GM12892 (cell line): ENCODE measurements around the gene BPIFB2.

Source experiments
- POLR2A ChIP-seq: IDR thresholded peaks from 2 replicates; pipeline ENCODE4 v1.6.1; 2011; ENCODE audit warnings: low read depth, low read length, control low read depth
- POLR2AphosphoS5 ChIP-seq: IDR thresholded peaks from 2 replicates; pipeline ENCODE4 v1.6.1; 2011; ENCODE audit warnings: low read depth, low read length, control low read depth

DNA sequence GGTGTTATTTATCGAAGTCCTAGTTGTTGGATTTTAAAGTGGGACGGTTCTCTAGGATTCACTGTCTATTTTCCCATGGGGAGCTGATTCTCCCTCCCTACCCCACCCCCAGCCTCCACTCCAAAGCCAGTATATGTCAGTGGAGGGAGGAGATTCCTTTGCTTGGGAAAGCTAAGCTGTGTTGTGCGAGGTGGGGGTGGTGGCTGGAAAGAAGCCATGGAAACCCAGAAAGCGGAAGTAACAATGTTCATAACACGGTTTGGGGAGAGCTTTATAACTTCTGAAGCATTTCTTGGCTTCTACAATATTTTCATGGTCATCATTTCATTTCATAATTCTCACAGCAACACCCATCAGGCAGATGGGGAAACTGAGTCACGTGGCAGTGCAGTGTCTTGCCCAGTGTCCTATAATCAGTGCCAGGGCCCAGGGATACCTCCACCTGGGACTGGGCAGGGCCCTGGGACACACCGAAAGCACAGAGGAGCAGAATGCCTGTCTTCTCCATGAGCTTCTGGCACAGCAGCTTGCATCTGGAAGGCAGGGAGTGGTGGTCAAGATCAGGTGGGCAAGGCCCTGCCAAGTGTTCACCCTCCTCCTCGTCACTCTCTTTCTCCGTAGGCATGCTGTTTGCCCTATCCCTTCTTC lies 7.8 kb upstream of the BPIFB2 start:
- no peak for TF ChIP-seq POLR2AphosphoS5
- no peak for TF ChIP-seq POLR2A
